GM10248 (cell line): ENCODE data around the gene SH3TC1.

ENCODE experiments used
- CTCF ChIA-PET: fragments of 300-600 bp; sonication (Branson Sonifier 250); formaldehyde crosslinking; extraction: SDS; loops from one replicate; lab custom pipeline; 2021; ENCODE audit warnings: antibody characterized with exemption; lab: Yijun Ruan, JAX
- POLR2A ChIA-PET: fragments of 350-650 bp; sonication (Branson Sonifier 250); formaldehyde crosslinking; extraction: SDS; loops from one replicate; lab custom pipeline; 2020; ENCODE audit warnings: antibody characterized with exemption; lab: Yijun Ruan, JAX
- DNase-seq: peaks from one replicate; pipeline ENCODE4 v3.0.0; 2012; ENCODE audit errors: extremely low spot score
- TF ChIP-seq, protein P1 (sequence below): IDR thresholded peaks from 2 replicates; pipeline ENCODE4 v1.5.1; 2012; ENCODE audit warnings: mild to moderate bottlenecking, low read depth; ENCODE audit errors: extremely low read depth, missing control alignments, control extremely low read depth

Gene SH3TC1

DNA sequence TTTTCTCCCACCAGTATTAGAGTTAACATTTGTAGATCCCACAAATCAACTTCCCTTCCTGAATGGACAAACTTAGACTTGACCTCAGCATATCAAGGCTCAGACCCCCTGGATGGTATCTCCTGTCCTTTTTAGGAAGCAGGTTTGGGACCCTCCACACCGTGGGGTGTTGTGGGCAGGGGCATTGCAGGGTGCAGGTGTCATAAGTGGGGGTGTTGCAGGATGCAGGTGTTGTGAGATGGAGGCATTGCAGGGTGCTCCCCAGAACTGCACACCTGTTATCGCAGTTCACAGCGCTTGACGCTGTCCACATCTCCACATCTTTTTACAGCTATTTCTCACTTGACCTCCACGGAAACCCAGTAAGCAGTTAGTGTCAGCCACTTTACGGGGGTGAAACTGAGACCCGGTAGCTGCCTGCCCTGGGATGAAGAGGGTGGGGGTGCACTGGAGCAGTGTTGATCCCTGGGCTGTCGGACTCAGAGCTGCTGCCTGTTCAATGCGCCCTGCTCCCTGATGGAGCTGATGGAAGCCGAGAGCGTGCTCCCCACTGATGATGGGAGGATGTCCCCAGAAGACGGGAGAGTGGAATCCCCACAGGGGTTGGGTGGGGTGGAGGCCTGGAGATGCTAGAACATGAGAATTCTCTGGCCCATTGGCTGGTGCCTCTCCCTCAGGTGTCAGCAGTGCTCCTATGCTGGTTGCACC, 25.3 kb downstream of the SH3TC1 start:
- TF ChIP-seq, protein P1, sequence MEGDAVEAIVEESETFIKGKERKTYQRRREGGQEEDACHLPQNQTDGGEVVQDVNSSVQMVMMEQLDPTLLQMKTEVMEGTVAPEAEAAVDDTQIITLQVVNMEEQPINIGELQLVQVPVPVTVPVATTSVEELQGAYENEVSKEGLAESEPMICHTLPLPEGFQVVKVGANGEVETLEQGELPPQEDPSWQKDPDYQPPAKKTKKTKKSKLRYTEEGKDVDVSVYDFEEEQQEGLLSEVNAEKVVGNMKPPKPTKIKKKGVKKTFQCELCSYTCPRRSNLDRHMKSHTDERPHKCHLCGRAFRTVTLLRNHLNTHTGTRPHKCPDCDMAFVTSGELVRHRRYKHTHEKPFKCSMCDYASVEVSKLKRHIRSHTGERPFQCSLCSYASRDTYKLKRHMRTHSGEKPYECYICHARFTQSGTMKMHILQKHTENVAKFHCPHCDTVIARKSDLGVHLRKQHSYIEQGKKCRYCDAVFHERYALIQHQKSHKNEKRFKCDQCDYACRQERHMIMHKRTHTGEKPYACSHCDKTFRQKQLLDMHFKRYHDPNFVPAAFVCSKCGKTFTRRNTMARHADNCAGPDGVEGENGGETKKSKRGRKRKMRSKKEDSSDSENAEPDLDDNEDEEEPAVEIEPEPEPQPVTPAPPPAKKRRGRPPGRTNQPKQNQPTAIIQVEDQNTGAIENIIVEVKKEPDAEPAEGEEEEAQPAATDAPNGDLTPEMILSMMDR, result no peak
- POLR2A ChIA-PET, result no interaction called here
- no peak for DNase-seq
- CTCF ChIA-PET, result interaction anchor here (1.9 to 2.9 kb wide), 3 partner anchors 12 to 25 kb away, joined by 6 to 13 read pairs (median 10); partner anchors contain the start of gene SH3TC1

DNA sequence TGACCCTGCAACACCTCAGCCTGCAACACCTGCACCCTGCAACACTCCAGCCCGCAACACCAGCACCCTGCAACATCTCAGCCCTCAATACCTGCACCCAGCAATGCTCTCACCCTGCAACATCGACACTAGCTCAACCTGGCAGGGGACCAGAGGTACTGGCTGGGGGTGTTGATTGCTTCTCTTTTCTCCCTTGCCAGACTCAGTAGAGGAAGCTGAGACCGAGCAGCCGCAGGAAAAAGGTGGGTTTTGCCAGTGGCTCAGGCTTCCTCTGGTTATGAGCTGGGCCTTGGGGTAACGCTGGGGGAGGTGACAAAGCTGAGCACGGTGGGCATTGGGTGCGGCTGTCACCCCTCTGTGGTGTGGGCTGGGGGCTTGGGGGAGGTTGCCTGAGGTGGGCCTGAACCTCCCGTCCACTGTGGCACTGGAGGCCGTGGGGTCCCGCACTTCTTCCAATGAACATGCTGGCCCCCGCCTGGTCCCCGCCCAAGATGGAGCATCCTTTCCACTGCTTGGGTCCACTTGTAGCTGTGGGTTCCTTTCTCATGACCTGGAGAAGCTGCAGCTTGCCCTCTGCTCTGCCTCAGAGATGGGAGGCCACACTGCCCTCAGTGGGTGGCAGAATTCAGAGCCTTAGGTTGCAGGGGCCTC, 26.0 kb downstream of the SH3TC1 start:
- no peak for DNase-seq
- ChIA-PET POLR2A (no interaction called here), CTCF (interaction anchor here (1.2 to 4.9 kb wide), 6 partner anchors 11 to 49 kb away, joined by 4 to 23 read pairs (median 10); partner anchors contain the start of gene SH3TC1)
- TF ChIP-seq, protein P1, result no peak

DNA sequence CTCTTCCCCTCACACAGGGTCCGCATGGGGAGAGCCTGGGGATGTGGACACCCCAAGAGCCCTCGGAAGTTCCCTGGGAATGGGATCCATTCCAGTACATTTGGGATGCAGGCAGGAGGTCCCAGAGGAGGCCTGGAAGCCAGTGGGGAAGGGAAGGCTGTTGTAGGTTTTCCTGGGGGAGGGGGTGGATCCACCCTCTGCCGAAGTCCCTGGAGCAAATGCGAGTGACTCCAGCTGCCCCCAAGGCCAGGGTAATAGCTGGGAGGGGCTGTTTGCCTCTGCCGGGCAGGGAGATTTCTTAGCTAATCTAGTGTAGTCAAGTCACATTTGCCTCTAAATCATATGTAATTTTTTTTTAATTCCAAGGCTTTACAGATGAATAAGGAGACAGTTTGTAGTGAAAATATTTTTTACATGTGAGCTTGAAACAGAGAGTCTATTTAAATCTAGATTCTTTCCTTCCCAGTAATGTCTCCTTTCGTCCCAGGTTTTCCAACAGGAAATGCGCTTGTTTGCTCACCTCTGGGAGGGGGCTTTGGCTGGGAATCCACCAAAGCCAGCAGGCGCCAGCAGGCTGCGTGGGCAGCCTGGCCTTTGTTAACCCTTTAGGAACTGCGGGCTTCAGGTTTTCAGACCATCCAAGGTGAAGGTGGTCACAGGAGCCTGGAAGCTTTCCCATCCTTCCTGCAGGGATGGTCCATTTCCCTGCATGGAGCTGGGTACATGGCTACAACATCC, 26.8 kb downstream of the SH3TC1 start:
- TF ChIP-seq, protein P1, result no peak
- no peak for DNase-seq
- ChIA-PET CTCF (interaction anchor here (1.2 to 4.9 kb wide), 7 partner anchors 10 to 175 kb away, joined by 3 to 23 read pairs (median 10); partner anchors contain the start of gene SH3TC1), POLR2A (interaction anchor here (0.6 kb wide), 1 partner anchor 187 kb away, joined by 3 read pairs; no protein-coding TSS in a partner anchor)

DNA sequence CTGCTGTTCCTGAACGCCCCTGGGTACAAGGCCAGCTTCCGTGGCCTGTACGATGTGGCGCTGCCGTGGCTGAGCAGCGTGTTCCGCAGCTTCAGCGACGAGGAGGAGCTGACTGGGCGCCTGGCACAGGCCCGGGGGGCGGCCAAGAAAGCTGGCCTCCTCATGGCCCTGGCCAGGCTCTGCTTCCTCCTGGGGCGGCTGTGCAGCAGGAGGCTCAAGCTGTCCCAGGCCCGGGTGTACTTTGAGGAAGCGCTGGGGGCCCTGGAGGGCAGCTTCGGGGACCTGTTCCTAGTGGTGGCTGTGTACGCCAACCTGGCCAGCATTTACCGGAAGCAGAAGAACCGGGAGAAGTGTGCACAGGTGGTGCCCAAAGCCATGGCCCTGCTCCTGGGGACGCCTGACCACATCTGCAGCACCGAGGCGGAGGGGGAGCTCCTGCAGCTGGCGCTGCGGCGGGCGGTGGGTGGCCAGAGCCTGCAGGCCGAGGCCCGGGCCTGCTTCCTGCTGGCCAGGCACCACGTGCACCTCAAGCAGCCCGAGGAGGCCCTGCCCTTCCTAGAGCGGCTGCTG, 28.2 kb downstream of the SH3TC1 start:
- DNase-seq, result no peak
- CTCF ChIA-PET, result interaction anchor here (1.2 to 6.4 kb wide), 7 partner anchors 9 to 189 kb away, joined by 3 to 54 read pairs (median 11); no protein-coding TSS in a partner anchor
- TF ChIP-seq, protein P1, result no peak
- POLR2A ChIA-PET, result no interaction called here

DNA sequence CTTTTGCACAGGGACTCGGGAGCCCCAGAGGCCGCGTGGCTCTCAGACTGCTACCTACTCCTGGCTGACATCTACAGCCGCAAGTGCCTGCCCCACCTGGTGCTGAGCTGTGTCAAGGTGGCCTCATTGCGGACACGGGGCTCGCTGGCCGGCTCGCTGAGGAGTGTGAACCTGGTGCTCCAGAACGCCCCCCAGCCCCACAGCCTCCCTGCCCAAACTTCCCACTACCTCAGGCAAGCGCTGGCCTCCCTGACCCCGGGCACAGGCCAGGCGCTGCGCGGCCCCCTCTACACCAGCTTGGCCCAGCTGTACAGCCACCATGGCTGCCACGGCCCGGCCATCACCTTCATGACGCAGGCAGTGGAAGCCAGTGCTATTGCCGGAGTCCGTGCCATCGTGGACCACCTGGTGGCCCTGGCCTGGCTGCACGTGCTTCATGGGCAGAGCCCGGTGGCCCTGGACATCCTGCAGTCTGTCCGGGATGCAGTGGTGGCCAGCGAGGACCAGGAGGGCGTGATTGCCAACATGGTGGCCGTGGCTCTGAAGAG, 28.8 kb downstream of the SH3TC1 start:
- CTCF ChIA-PET, result interaction anchor here (1.2 to 6.4 kb wide), 5 partner anchors 10 to 188 kb away, joined by 3 to 54 read pairs (median 5); no protein-coding TSS in a partner anchor
- TF ChIP-seq, protein P1, result no peak
- DNase-seq, result no peak
- POLR2A ChIA-PET, result interaction anchor here (1.5 kb wide), 1 partner anchor 29 kb away, joined by 6 read pairs; the partner anchor contains the start of gene SH3TC1
